Endodermal cell (in vitro differentiated cells): Measurements from ENCODE around the gene ANKRD33B. TPM values are rescaled to one million over a fixed set of nuclear protein-coding genes. Genes with fewer than 3 reads are reported as not detected.
"Not testable (repeated sequence)": the region's sequence is repeated elsewhere in the genome, so short reads cannot be mapped to it uniquely, and the experiment has no call there.

Experiments used
- DNase-seq: peaks from one replicate; pipeline ENCODE4 v3.0.0-alpha.2; 2017
- H3K27ac ChIP-seq: 2 replicates; pipeline ENCODE4 v1.5.1; 2013; ENCODE audit warnings: mild to moderate bottlenecking, low read depth, low read length, moderate library complexity
- H3K27me3 ChIP-seq: 2 replicates; pipeline ENCODE4 v1.6.1; 2013; ENCODE audit warnings: mild to moderate bottlenecking, low read length, moderate library complexity; ENCODE audit not compliant: insufficient read depth, control insufficient read depth, poor library complexity, severe bottlenecking
- H3K36me3 ChIP-seq: 2 replicates; pipeline ENCODE4 v1.7.0; 2013; ENCODE audit warnings: mild to moderate bottlenecking, low read length, moderate library complexity; ENCODE audit not compliant: control insufficient read depth, insufficient read depth
- H3K4me1 ChIP-seq: one replicate; pipeline ENCODE4 v1.7.0; 2013; ENCODE audit warnings: low read length; ENCODE audit not compliant: control insufficient read depth, insufficient read depth
- H3K4me3 ChIP-seq: 2 replicates; pipeline ENCODE4 v1.5.1; 2013; ENCODE audit warnings: mild to moderate bottlenecking, low read length, moderate library complexity
- H3K9ac ChIP-seq: 2 replicates; pipeline ENCODE4 v1.6.1; 2013; ENCODE audit warnings: mild to moderate bottlenecking, low read length, moderate library complexity; ENCODE audit not compliant: poor library complexity, severe bottlenecking; ENCODE audit errors: extremely low read depth
- H3K9me3 ChIP-seq: 2 replicates; pipeline ENCODE4 v1.6.1; 2013; ENCODE audit warnings: mild to moderate bottlenecking, low read length, moderate library complexity; ENCODE audit not compliant: control insufficient read depth
- H3K27ac Mint-ChIP-seq: 2 replicates; pipeline ENCODE4 v1.8.0; 2020; ENCODE audit warnings: mixed read lengths
- H3K27me3 Mint-ChIP-seq: 2 replicates; pipeline ENCODE4 v1.8.0; 2021; ENCODE audit warnings: mild to moderate bottlenecking, mixed read lengths; ENCODE audit not compliant: insufficient read depth
- H3K36me3 Mint-ChIP-seq: 2 replicates; pipeline ENCODE4 v1.8.0; 2020; ENCODE audit warnings: low read depth, mixed read lengths
- H3K4me1 Mint-ChIP-seq: 2 replicates; pipeline ENCODE4 v1.8.0; 2020; ENCODE audit warnings: mixed read lengths
- H3K4me3 Mint-ChIP-seq: 2 replicates; pipeline ENCODE4 v1.8.0; 2020; ENCODE audit warnings: mild to moderate bottlenecking, moderate library complexity, mixed read lengths
- H3K9me3 Mint-ChIP-seq: 2 replicates; pipeline ENCODE4 v1.8.0; 2020; ENCODE audit warnings: mild to moderate bottlenecking, mixed read lengths
- WGBS, 2 experiments: methylation state at CpG; one replicate each; pipeline versions ENCODE4 v1.1.5 to v1.1.7; 2013; ENCODE audit warnings: missing lambda C conversion rate in 2 of 2, mixed read lengths in 1 of 2; ENCODE audit not compliant: insufficient coverage in 1 of 2, insufficient read length in 1 of 2; 5-methylcytosine and 5-hydroxymethylcytosine counted together
- total RNA-seq, 2 donors: library from RNA; stranded (reverse); fragmentation: NEBNext Ultra II Directional in 1 of 2; extraction: Animal tissue kit (Norgen Biotek cat#: 25700) in 1 of 2; gene quantifications; 2 replicates in 1 of 2; 3 replicates in 1 of 2; pipeline ENCODE4 v1.2.1, GENCODE V29; 2021
- TF ChIP-seq, protein P1 (sequence below): fragments of 200-600 bp; sonication (generic); conservative IDR thresholded peaks from 2 replicates; pipeline ENCODE4 v1.5.0; 2021; ENCODE audit warnings: antibody characterized with exemption, mild to moderate bottlenecking

The ANKRD33B gene
- total RNA-seq, 2 donors from 2014 or later = 21.9 to 37.2 TPM

GRCh38 chr5:10567121-10567591, 3.3 kb downstream of the ANKRD33B start:
- Histone ChIP-seq H3K9ac (no peak overlapping the region), H3K36me3 (no peaks in the 10 kb centered on the region), H3K4me1 (peaks cover 8% of the 10 kb centered on the region), H3K27ac (no peak overlapping the region), H3K4me3 (peak overlapping the region; percentile 21), H3K9me3 (no peaks in the 10 kb centered on the region), H3K27me3 (peaks cover 37% of the 10 kb centered on the region)
- Mint-ChIP-seq H3K4me3 (peak overlapping the region; percentile 3), H3K9me3 (no peaks in the 10 kb centered on the region), H3K27ac (no peak overlapping the region), H3K36me3 (peaks cover 2% of the 10 kb centered on the region), H3K27me3 (peaks cover 52% of the 10 kb centered on the region), H3K4me1 (peaks cover 23% of the 10 kb centered on the region)
- peak; percentile 54 for DNase-seq
- TF ChIP-seq, protein P1, sequence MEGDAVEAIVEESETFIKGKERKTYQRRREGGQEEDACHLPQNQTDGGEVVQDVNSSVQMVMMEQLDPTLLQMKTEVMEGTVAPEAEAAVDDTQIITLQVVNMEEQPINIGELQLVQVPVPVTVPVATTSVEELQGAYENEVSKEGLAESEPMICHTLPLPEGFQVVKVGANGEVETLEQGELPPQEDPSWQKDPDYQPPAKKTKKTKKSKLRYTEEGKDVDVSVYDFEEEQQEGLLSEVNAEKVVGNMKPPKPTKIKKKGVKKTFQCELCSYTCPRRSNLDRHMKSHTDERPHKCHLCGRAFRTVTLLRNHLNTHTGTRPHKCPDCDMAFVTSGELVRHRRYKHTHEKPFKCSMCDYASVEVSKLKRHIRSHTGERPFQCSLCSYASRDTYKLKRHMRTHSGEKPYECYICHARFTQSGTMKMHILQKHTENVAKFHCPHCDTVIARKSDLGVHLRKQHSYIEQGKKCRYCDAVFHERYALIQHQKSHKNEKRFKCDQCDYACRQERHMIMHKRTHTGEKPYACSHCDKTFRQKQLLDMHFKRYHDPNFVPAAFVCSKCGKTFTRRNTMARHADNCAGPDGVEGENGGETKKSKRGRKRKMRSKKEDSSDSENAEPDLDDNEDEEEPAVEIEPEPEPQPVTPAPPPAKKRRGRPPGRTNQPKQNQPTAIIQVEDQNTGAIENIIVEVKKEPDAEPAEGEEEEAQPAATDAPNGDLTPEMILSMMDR = no peak
- WGBS, 2 experiments = 54 to 66% methylated on average over 9 to 10 of the region's 10 CpGs

DNA sequence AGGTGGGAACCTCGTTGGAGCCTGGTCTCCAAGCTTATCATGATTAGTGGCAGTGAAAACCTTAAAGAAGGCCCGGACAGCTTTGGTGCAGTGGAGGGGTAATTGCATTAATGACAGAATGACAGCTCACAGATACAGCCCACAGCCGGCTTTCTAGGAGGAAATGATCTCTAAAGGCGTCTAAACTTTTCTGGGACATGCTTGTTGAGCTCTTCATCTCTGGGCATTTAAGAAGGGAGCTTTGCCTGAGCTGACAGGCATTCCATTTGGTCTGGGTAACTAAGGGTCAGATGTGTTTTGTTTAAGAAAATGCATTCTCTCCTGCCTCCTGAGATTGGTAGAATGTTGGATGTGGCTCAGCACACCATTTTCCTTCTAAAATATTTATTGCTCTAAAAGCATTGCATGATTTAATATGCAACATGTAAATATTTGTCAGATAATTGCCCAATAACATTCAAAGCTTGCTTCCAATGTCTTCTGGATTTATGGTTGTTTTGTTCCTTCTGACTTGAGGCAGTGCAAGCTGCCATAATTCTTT, 4.0 kb downstream of the ANKRD33B start:
- peaks cover 8% of the 10 kb centered on the region for H3K4me1 ChIP-seq
- peaks cover 30% of the 10 kb centered on the region for H3K27me3 ChIP-seq
- Mint-ChIP-seq H3K4me1 (peaks cover 23% of the 10 kb centered on the region), H3K4me3 (no peak overlapping the region), H3K36me3 (peaks cover 4% of the 10 kb centered on the region), H3K27me3 (peaks cover 46% of the 10 kb centered on the region), H3K9me3 (no peaks in the 10 kb centered on the region), H3K27ac (no peak overlapping the region)
- H3K36me3 ChIP-seq = no peaks in the 10 kb centered on the region
- TF ChIP-seq, protein P1 = no peak
- 67 to 76% methylated on average over 4 of the region's 4 CpGs for WGBS, 2 experiments
- no peaks in the 10 kb centered on the region for H3K9me3 ChIP-seq
- H3K27ac ChIP-seq = no peak overlapping the region
- H3K4me3 ChIP-seq = peak overlapping the region; percentile 21
- no peak overlapping the region for H3K9ac ChIP-seq
- DNase-seq = no peak

GRCh38 chr5:10570540-10570939, 6.7 kb downstream of the ANKRD33B start:
- not testable (repeated sequence) for H3K27ac ChIP-seq, H3K36me3 ChIP-seq, H3K9ac ChIP-seq, H3K27ac Mint-ChIP-seq, H3K4me1 ChIP-seq, H3K4me3 Mint-ChIP-seq, H3K36me3 Mint-ChIP-seq, H3K9me3 Mint-ChIP-seq, H3K9me3 ChIP-seq, DNase-seq, H3K4me3 ChIP-seq
- 95% methylated on average over 1 of the region's 2 CpGs; no CpG with 5 or more reads in 1 of the 2 experiments for WGBS, 2 experiments
- Mint-ChIP-seq H3K4me1 (peaks cover 19% of the 10 kb centered on the region), H3K27me3 (peaks cover 31% of the 10 kb centered on the region)
- peaks cover 15% of the 10 kb centered on the region for H3K27me3 ChIP-seq

GRCh38 chr5:10572451-10572850, 8.6 kb downstream of the ANKRD33B start:
- peak; percentile 34 for DNase-seq
- Histone ChIP-seq H3K9ac (no peak overlapping the region), H3K9me3 (no peaks in the 10 kb centered on the region), H3K4me1 (peaks cover 5% of the 10 kb centered on the region), H3K4me3 (no peak overlapping the region), H3K27ac (no peak overlapping the region), H3K36me3 (no peaks in the 10 kb centered on the region), H3K27me3 (no peaks in the 10 kb centered on the region)
- peaks cover 9% of the 10 kb centered on the region for H3K36me3 Mint-ChIP-seq
- H3K4me3 Mint-ChIP-seq = no peak overlapping the region
- no peak overlapping the region for H3K27ac Mint-ChIP-seq
- H3K27me3 Mint-ChIP-seq = peaks cover 12% of the 10 kb centered on the region
- WGBS, 2 experiments = 94 to 96% methylated on average over 6 to 7 of the region's 7 CpGs
- H3K9me3 Mint-ChIP-seq = no peaks in the 10 kb centered on the region
- TF ChIP-seq, protein P1 = no peak
- peaks cover 9% of the 10 kb centered on the region for H3K4me1 Mint-ChIP-seq
